Measurements from ENCODE around the gene SSBP4. TPM values are rescaled to one million over a fixed set of nuclear protein-coding genes. Genes with fewer than 3 reads are reported as not detected.

SSBP4 gene
- total RNA-seq, 6 donors from 2014 or later = 52.0 to 157 (median 84.1) TPM

GRCh38 chr19:18385675-18386542, 33.3 kb upstream of the SSBP4 start, which contains the start of gene GDF15:
GDF15 (plus strand) TSS chr19:18386158; CDS start chr19:18386190, 32 bp downstream.
- TF ChIP-seq CTCF (IDR thresholded peaks at IDR 0.05) (peak; percentile 51 to 74 (median 62)), POLR2A (IDR thresholded peaks at IDR 0.05) (peak in 3 of 4 donors; percentile 40 to 89 (median 48)), POLR2AphosphoS5 (IDR thresholded peaks at IDR 0.05) (peak; percentile 47 to 91), EP300 (IDR thresholded peaks at IDR 0.05) (peak in 1 of 4 donors; percentile 5)
- Histone ChIP-seq H3K36me3 (no peaks in the 10 kb centered on the region), H3K9me3 (no peaks in the 10 kb centered on the region), H3K4me1 (peaks cover 18 to 50% (median 38%) of the 10 kb centered on the region in 4 donors), H3K27me3 (no peaks in the 10 kb centered on the region), H3K4me3 (peak within 1 kb of the TSS; percentile 24 to 52 (median 42)), H3K27ac (peak within 1 kb of the TSS; percentile 11 to 73 (median 49))
- peak; percentile 90 to 92 for DNase-seq
- WGBS, 2 donors = 41% methylated on average over 22 to 26 of the region's 33 CpGs
- peak; percentile 86 to 88 for ATAC-seq (ENCODE audit: low FRiP score in 2 of 2)

- Histone ChIP-seq H3K27ac (peak overlapping the region; percentile 11 to 73 (median 49)), H3K36me3 (no peaks in the 10 kb centered on the region), H3K27me3 (no peaks in the 10 kb centered on the region), H3K4me3 (peak overlapping the region; percentile 24 to 52 (median 42)), H3K9me3 (no peaks in the 10 kb centered on the region), H3K4me1 (peaks cover 15 to 50% (median 36%) of the 10 kb centered on the region in 4 donors)
- ATAC-seq (ENCODE audit: low FRiP score in 2 of 2) (no peak), DNase-seq (peak; percentile 54 to 81)
- no peak for TF ChIP-seq CTCF (IDR thresholded peaks at IDR 0.05)
- TF ChIP-seq EP300 (IDR thresholded peaks at IDR 0.05) = no peak
- TF ChIP-seq POLR2A (IDR thresholded peaks at IDR 0.05) = no peak
- no peak for TF ChIP-seq POLR2AphosphoS5 (IDR thresholded peaks at IDR 0.05)
- WGBS, 2 donors = 64 to 70% methylated on average over 7 to 14 of the region's 14 CpGs
Observed at GRCh38 chr19:18386543-18387271, 32.5 kb upstream of the SSBP4 start.

- DNase-seq (peak; percentile 87 to 98), ATAC-seq (ENCODE audit: low FRiP score in 2 of 2) (peak; percentile 86 to 90)
- H3K9me3 ChIP-seq = no peaks in the 10 kb centered on the region
- no peaks in the 10 kb centered on the region for H3K36me3 ChIP-seq
- peak in 2 of 4 donors; percentile 47 to 63 for TF ChIP-seq POLR2A (IDR thresholded peaks at IDR 0.05)
- TF ChIP-seq CTCF (IDR thresholded peaks at IDR 0.05) = peak; percentile 98 to 100 (median 100)
- TF ChIP-seq POLR2AphosphoS5 (IDR thresholded peaks at IDR 0.05) = peak in 1 of 2 donors; percentile 47
- TF ChIP-seq EP300 (IDR thresholded peaks at IDR 0.05) = no peak
- H3K27ac ChIP-seq = peak overlapping the region in 2 of 4 donors; percentile 59 to 69
- H3K4me1 ChIP-seq = peaks cover 15 to 46% (median 39%) of the 10 kb centered on the region in 4 donors
- peak overlapping the region; percentile 17 to 52 (median 42) for H3K4me3 ChIP-seq
- WGBS, 2 donors = 7 to 30% methylated on average over 17 to 37 of the region's 86 CpGs
- H3K27me3 ChIP-seq = no peaks in the 10 kb centered on the region
Observed at GRCh38 chr19:18388100-18388959, 30.9 kb upstream of the SSBP4 start.

GRCh38 chr19:18388960-18389725, 30.1 kb upstream of the SSBP4 start:
- peak overlapping the region in 3 of 4 donors; percentile 35 to 52 (median 49) for H3K4me3 ChIP-seq
- ATAC-seq (ENCODE audit: low FRiP score in 2 of 2) (no peak), DNase-seq (no peak)
- H3K9me3 ChIP-seq = no peaks in the 10 kb centered on the region
- TF ChIP-seq POLR2A (IDR thresholded peaks at IDR 0.05) (no peak), EP300 (IDR thresholded peaks at IDR 0.05) (no peak), POLR2AphosphoS5 (IDR thresholded peaks at IDR 0.05) (no peak), CTCF (IDR thresholded peaks at IDR 0.05) (no peak)
- 79 to 92% methylated on average over 13 of the region's 13 CpGs for WGBS, 2 donors
- H3K27me3 ChIP-seq = no peaks in the 10 kb centered on the region
- no peaks in the 10 kb centered on the region for H3K36me3 ChIP-seq
- H3K27ac ChIP-seq = peak overlapping the region in 2 of 4 donors; percentile 18 to 59
- H3K4me1 ChIP-seq = peaks cover 15 to 46% (median 39%) of the 10 kb centered on the region in 4 donors
